A549 (cell line): ENCODE data around the gene ETV7. TPM values are rescaled to one million over a fixed set of nuclear protein-coding genes. Genes with fewer than 3 reads are reported as not detected.
"Not testable (repeated sequence)": the region's sequence is repeated elsewhere in the genome, so short reads cannot be mapped to it uniquely, and the experiment has no call there.

Source experiments
- ATAC-seq, 2 experiments: fragments of 200-7000 bp in 1 of 2; fragments of >200 bp in 1 of 2; cut with Nextera tagmentation in 1 of 2; cut with Tn5 transposase in 1 of 2; 3 replicates each; pipeline versions ENCODE4 v1.8.0 to v1.9.1; 2018 to 2020; ENCODE audit warnings: mild to moderate bottlenecking in 1 of 2, moderate library complexity in 1 of 2
- CTCF ChIA-PET: fragments of 300-600 bp; sonication (Branson Sonifier 250); formaldehyde crosslinking; extraction: SDS; loops from one replicate; lab custom pipeline; 2021; ENCODE audit warnings: antibody characterized with exemption, inconsistent platforms; lab: Yijun Ruan, JAX
- POLR2A ChIA-PET: fragments of 350-600 bp; formaldehyde crosslinking; extraction: SDS; loops from one replicate; lab custom pipeline; 2021; ENCODE audit warnings: antibody characterized with exemption, inconsistent platforms; lab: Yijun Ruan, JAX
- DNase-seq, 2 experiments: peaks; one replicate each; pipeline versions ENCODE4 v3.0.0 to v3.0.0-alpha.2; 2011 to 2016; ENCODE audit warnings: low read depth in 1 of 2, low spot score in 1 of 2
- FAIRE-seq: peaks from 2 replicates; lab custom pipeline; 2011; peaks lifted over from hg19 to GRCh38; lab: Jason Lieb, UNC
- H3K27ac ChIP-seq, 2 experiments: fragments of >200 bp; sonication (Bioruptor Twin); formaldehyde crosslinking; 3 replicates each; pipeline ENCODE4 v1.5.1; 2016 to 2017
- H3K4me1 ChIP-seq: fragments of >200 bp; sonication (Bioruptor Twin); formaldehyde crosslinking; 3 replicates; pipeline ENCODE4 v1.6.1; 2016
- H3K4me2 ChIP-seq: fragments of >200 bp; sonication (Bioruptor Twin); formaldehyde crosslinking; 3 replicates; pipeline ENCODE4 v1.6.1; 2016
- H3K4me3 ChIP-seq: fragments of >200 bp; sonication (Bioruptor Twin); formaldehyde crosslinking; 3 replicates; pipeline ENCODE4 v1.5.1; 2016
- H3K9me3 ChIP-seq: fragments of >200 bp; sonication (Bioruptor Twin); formaldehyde crosslinking; 3 replicates; pipeline ENCODE4 v1.6.1; 2016
- ATOH8 ChIP-seq: fragments of 250-450 bp; sonication (Bioruptor Pico); IDR thresholded peaks from 2 replicates; pipeline ENCODE4 v1.5.0; 2020; ENCODE audit warnings: low read depth, mild to moderate bottlenecking, moderate library complexity
- BCL3 ChIP-seq: fragments of >200 bp; sonication (Bioruptor Twin); formaldehyde crosslinking; IDR thresholded peaks from 3 replicates; pipeline ENCODE4 v1.6.1; 2016
- CBX2 ChIP-seq: fragments of 200-600 bp; sonication (generic); IDR thresholded peaks from 2 replicates; pipeline ENCODE4 v1.6.1; 2016; ENCODE audit warnings: low read depth, mild to moderate bottlenecking, borderline replicate concordance
- CEBPB ChIP-seq, 2 experiments: fragments of >200 bp in 1 of 2; sonication (Bioruptor Twin) in 1 of 2; formaldehyde crosslinking in 1 of 2; IDR thresholded peaks; 2 replicates each; pipeline ENCODE4 v1.6.1; 2012 to 2016
- CHD2 ChIP-seq: fragments of 150-350 bp; IDR thresholded peaks from 2 replicates; pipeline ENCODE4 v1.6.1; 2014; ENCODE audit warnings: low read length; ENCODE audit not compliant: partially characterized antibody
- EHF ChIP-seq: fragments of 250-450 bp; sonication (Bioruptor Pico); IDR thresholded peaks from 2 replicates; pipeline ENCODE4 v1.5.0; 2020; ENCODE audit warnings: mild to moderate bottlenecking
- EHMT2 ChIP-seq: fragments of 200-600 bp; sonication (generic); IDR thresholded peaks from 2 replicates; pipeline ENCODE4 v1.6.1; 2016; ENCODE audit warnings: antibody characterized with exemption, low read depth, mild to moderate bottlenecking, moderate library complexity
- EP300 ChIP-seq, 2 experiments: fragments of >200 bp; sonication (Bioruptor Twin); formaldehyde crosslinking; IDR thresholded peaks; 2 replicates in 1 of 2; 3 replicates in 1 of 2; pipeline ENCODE4 v1.6.1; 2016 to 2017
- ESRRA ChIP-seq: fragments of 150-350 bp; IDR thresholded peaks from 2 replicates; pipeline ENCODE4 v1.6.1; 2014; ENCODE audit warnings: mild to moderate bottlenecking, low read length, borderline replicate concordance
- HDAC2 ChIP-seq: fragments of 200-600 bp; sonication (generic); IDR thresholded peaks from 2 replicates; pipeline ENCODE4 v1.6.1; 2016
- HOXB13 ChIP-seq: fragments of 250-450 bp; sonication (Bioruptor Pico); IDR thresholded peaks from 2 replicates; pipeline ENCODE4 v1.5.0; 2020; ENCODE audit warnings: low read depth, mild to moderate bottlenecking, moderate library complexity
- KDM5A ChIP-seq: fragments of 200-600 bp; sonication (generic); IDR thresholded peaks from 2 replicates; pipeline ENCODE4 v1.6.1; 2016; ENCODE audit warnings: antibody characterized with exemption, mild to moderate bottlenecking
- NFE2L2 ChIP-seq: fragments of 150-350 bp; conservative IDR thresholded peaks from 2 replicates; pipeline ENCODE4 v1.6.1; 2014; ENCODE audit warnings: low read length
- NPAS2 ChIP-seq: fragments of 250-450 bp; sonication (Bioruptor Pico); IDR thresholded peaks from 2 replicates; pipeline ENCODE4 v1.8.0; 2022; ENCODE audit warnings: mild to moderate bottlenecking, moderate library complexity, borderline replicate concordance
- POLR2AphosphoS2 ChIP-seq: conservative IDR thresholded peaks from 2 replicates; pipeline ENCODE4 v1.6.1; 2012; ENCODE audit warnings: low read length, improper control_type of control experiment, inconsistent platforms
- RCOR1 ChIP-seq: fragments of 150-350 bp; IDR thresholded peaks from 2 replicates; pipeline ENCODE4 v1.6.1; 2014; ENCODE audit warnings: antibody characterized with exemption, low read length, low read depth
- SREBF2 ChIP-seq: fragments of 450-650 bp; IDR thresholded peaks from 2 replicates; pipeline ENCODE4 v1.6.1; 2014; ENCODE audit warnings: mild to moderate bottlenecking, moderate library complexity
- ZC3H11A ChIP-seq: fragments of 450-650 bp; IDR thresholded peaks from 2 replicates; pipeline ENCODE4 v1.6.1; 2014; ENCODE audit warnings: antibody characterized with exemption, mild to moderate bottlenecking
- ZFP36 ChIP-seq: fragments of 450-650 bp; IDR thresholded peaks from 2 replicates; pipeline ENCODE4 v1.6.1; 2014; ENCODE audit warnings: borderline replicate concordance; ENCODE audit not compliant: partially characterized antibody
- ZNF302 ChIP-seq: fragments of 250-450 bp; sonication (Bioruptor Pico); IDR thresholded peaks from 2 replicates; pipeline ENCODE4 v1.9.0; 2021; ENCODE audit warnings: inconsistent platforms, mild to moderate bottlenecking, moderate library complexity
- WGBS: methylation state at CpG from one replicate; pipeline ENCODE4 v1.1.6; 2017; ENCODE audit errors: missing lambda C conversion rate; 5-methylcytosine and 5-hydroxymethylcytosine counted together
- polyA plus RNA-seq, 4 experiments: library from polyadenylated mRNA; depleted of rRNA in 3 of 4; stranded (reverse); fragments of >200 nt; fragmentation: RNase III in 1 of 4; extraction: RNeasy Plus Mini Kit Qiagen cat#74134 plus additional on column Dnase treatment in 1 of 4; gene quantifications; 2 replicates in 3 of 4; 3 replicates in 1 of 4; pipeline ENCODE4 v1.2.3, GENCODE V29; 2011 to 2017
- TF ChIP-seq, protein P1 (sequence below): fragments of 150-350 bp; IDR thresholded peaks from 2 replicates; pipeline ENCODE4 v1.6.1; 2014; ENCODE audit warnings: low read depth, mild to moderate bottlenecking, low read length

The ETV7 gene
- polyA plus RNA-seq, 2 of the 4 experiments (the other 2 are of a cell fraction) = 0.05 TPM; not detected in 1

DNA sequence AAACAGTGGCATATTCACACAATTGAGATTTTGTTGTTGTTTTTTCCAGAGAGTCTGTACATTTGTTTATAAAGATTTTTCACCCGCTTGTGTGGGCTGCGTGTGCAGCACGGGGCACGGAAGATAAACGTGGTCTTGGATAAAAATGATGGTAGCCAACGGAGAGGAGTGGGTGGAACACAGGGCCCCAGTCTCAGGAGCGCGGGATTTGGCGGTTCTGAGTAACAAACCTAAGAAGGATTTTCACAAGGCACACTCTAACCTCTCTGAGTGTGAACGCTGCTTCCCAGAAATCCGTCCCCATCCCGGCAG lies 47.2 kb downstream of the ETV7 start:
- 69% methylated on average over 12 of the region's 12 CpGs for WGBS
- H3K27ac ChIP-seq = no peak overlapping the region
- no peaks in the 10 kb centered on the region for H3K4me1 ChIP-seq
- CTCF ChIA-PET = interaction anchor here (0.6 to 3.1 kb wide), 18 partner anchors 10 to 425 kb away, joined by 3 to 32 read pairs (median 5); no protein-coding TSS in a partner anchor
- DNase-seq (no peak), ATAC-seq (peak in 1 of 2 experiments; percentile 16; a peak in 1 of 6 replicates), FAIRE-seq (no peak)
- H3K9me3 ChIP-seq = no peaks in the 10 kb centered on the region
- no peak overlapping the region for H3K4me3 ChIP-seq
- POLR2A ChIA-PET = no interaction called here
- no peak overlapping the region for H3K4me2 ChIP-seq
- TF ChIP-seq NFE2L2 = no peak
- TF ChIP-seq BCL3 = no peak
- TF ChIP-seq NPAS2 (CRISPR knock-in tag) = no peak
- TF ChIP-seq EP300 (IDR thresholded peaks at IDR 0.05) = no peak
- TF ChIP-seq RCOR1 = no peak
- TF ChIP-seq KDM5A = no peak
- no peak for TF ChIP-seq ESRRA
- no peak for TF ChIP-seq ZFP36
- no peak for TF ChIP-seq EHMT2
- TF ChIP-seq EHF = no peak
- no peak for TF ChIP-seq SREBF2

DNA sequence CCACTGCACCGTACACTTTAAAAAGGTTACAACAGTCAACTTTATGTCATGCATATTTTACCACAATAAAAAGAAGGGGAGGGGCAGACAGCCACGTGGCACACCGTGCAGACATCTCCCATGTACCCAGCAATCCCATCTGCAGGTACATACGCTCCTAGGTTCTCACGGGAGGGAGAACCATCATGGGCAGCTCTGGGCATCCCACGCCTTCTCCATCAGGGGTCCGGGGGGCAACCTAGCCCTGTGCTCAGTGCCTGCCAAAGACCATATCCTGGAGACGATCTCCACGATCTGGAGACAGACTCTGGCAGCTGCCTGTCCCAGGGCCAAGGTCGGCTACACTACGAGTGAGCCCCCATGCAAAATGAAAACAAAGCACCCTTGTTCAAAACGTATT lies 48.3 kb downstream of the ETV7 start:
- CTCF ChIA-PET = no interaction called here

DNA sequence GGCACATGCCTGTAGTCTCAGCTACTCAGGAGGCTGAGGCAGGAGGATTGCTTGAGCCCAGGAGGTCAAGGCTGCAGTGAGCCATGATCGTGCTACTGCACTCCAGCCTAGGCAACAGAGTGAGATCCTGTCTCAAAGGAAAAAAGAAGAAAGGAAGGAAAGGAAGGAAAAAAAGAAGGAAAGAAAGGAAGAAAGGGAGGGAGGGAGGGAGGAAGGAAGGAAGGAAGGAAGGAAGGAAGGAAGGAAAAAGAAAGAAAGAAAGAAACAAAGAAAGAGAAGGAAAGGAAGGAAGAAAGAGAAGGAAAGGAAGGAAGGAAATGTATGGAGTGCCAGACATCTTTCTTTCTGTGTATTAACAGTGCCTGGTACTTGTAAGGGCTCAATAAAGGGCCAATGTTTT lies 49.2 kb downstream of the ETV7 start:
- CTCF ChIA-PET, H3K4me1 ChIP-seq, DNase-seq, H3K27ac ChIP-seq, FAIRE-seq, H3K4me2 ChIP-seq, H3K4me3 ChIP-seq, ATAC-seq, POLR2A ChIA-PET, H3K9me3 ChIP-seq: not testable (repeated sequence)
- WGBS = 30% methylated on average over 1 of the region's 1 CpG

More for the DNA sequence above, 48.3 kb downstream of the ETV7 start:
- POLR2A ChIA-PET = no interaction called here
- no peaks in the 10 kb centered on the region for H3K4me1 ChIP-seq
- no peak for TF ChIP-seq ATOH8 (CRISPR knock-in tag)
- no peak for TF ChIP-seq BCL3
- TF ChIP-seq CHD2 = no peak
- TF ChIP-seq, protein P1, sequence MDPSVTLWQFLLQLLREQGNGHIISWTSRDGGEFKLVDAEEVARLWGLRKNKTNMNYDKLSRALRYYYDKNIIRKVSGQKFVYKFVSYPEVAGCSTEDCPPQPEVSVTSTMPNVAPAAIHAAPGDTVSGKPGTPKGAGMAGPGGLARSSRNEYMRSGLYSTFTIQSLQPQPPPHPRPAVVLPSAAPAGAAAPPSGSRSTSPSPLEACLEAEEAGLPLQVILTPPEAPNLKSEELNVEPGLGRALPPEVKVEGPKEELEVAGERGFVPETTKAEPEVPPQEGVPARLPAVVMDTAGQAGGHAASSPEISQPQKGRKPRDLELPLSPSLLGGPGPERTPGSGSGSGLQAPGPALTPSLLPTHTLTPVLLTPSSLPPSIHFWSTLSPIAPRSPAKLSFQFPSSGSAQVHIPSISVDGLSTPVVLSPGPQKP = no peak
- TF ChIP-seq ZNF302 = no peak
- no peak for TF ChIP-seq HOXB13 (CRISPR knock-in tag)
- TF ChIP-seq EHF = no peak
- no peak for TF ChIP-seq CBX2
- TF ChIP-seq HDAC2 = no peak
- TF ChIP-seq CEBPB (IDR thresholded peaks at IDR 0.05) = no peak
- no peak for TF ChIP-seq POLR2AphosphoS2
- no peak for TF ChIP-seq EHMT2
- TF ChIP-seq ZC3H11A = no peak
- TF ChIP-seq, all 56 proteins: peak for 0
- Histone ChIP-seq H3K4me2 (no peak overlapping the region), H3K4me3 (no peak overlapping the region), H3K9me3 (no peaks in the 10 kb centered on the region), H3K27ac (no peak overlapping the region)
- WGBS = 50% methylated on average over 9 of the region's 12 CpGs
- ATAC-seq = no peak
- FAIRE-seq = no peak
- no peak for DNase-seq
